Bladder microvascular endothelial cell (primary cell): ENCODE measurements around the gene SEC11C. TPM values are rescaled to one million over a fixed set of nuclear protein-coding genes. Genes with fewer than 3 reads are reported as not detected.

Experiments used
- total RNA-seq: library from RNA; depleted of rRNA; stranded (reverse); fragments of >200 nt; gene quantifications from 2 replicates; pipeline ENCODE4 v1.2.3, GENCODE V29; 2014

Gene SEC11C
- total RNA-seq = 18.6 and 20.1 TPM in 2 replicates

DNA sequence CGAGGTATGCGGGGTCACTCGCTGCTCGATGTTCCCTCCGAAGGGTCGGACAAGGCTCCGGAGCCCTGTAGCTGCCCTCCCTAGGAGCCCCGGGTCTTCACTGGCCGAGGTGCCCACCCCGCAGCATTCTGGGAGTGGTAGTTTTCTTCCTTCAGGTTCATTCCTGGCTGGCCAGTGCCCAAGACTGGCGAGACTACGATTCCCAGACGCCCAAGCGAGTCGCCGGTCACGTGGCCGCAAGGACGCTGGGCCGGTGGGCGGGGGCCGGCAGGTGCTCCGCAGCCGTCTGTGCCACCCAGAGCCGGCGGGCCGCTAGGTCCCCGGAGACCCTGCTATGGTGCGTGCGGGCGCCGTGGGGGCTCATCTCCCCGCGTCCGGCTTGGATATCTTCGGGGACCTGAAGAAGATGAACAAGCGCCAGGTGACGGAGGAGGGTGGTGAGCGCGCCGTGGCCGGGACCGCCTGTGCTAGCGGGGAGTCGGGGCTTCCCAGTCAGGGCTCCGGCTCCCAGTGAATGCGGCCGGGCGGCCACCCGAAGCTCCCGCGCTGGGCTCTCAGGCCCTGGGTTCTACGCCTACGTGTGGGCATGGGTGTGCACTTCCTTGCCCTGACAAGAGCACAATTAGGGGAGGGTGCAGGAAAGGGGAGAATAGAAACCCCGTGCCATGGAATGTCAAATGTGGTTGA, at the start of gene SEC11C:
Gene SEC11C (plus strand): TSS at position 270 of the 687 bp plus-strand sequence. CDS start 65 bp downstream, at position 335.

Other genes with a start within 250 kb of the SEC11C start
- gene GRP, start 80.3 kb downstream of the SEC11C start, total RNA-seq = not detected in 2 replicates
- not detected in 2 replicates for gene RAX, start 133.6 kb downstream of the SEC11C start, total RNA-seq
- gene CPLX4, start 178.8 kb downstream of the SEC11C start, total RNA-seq = not detected in 2 replicates
- 59.9 and 99.2 TPM in 2 replicates for gene LMAN1, start 219.4 kb downstream of the SEC11C start, total RNA-seq